SK-N-MC (cell line): ENCODE measurements around the gene ZMYM1.
"Not testable (repeated sequence)": the region's sequence is repeated elsewhere in the genome, so short reads cannot be mapped to it uniquely, and the experiment has no call there.

Experiments used
- DNase-seq: peaks from one replicate; pipeline ENCODE4 v3.0.0-alpha.2; 2011; ENCODE audit warnings: low read depth, low spot score
- H3K27ac ChIP-seq: fragments of 200-600 bp; sonication (generic); 2 replicates; pipeline ENCODE4 v1.5.1; 2016; ENCODE audit warnings: mixed run types
- H3K36me3 ChIP-seq: fragments of 200-600 bp; sonication (generic); 2 replicates; pipeline ENCODE4 v1.6.1; 2017; ENCODE audit warnings: antibody characterized with exemption, low read length, mixed read lengths; ENCODE audit not compliant: insufficient read depth
- H3K4me3 ChIP-seq: fragments of 200-600 bp; sonication (generic); 2 replicates; pipeline ENCODE4 v1.5.1; 2016
- H3K9ac ChIP-seq: fragments of 200-600 bp; sonication (generic); 2 replicates; pipeline ENCODE4 v1.8.0; 2017; ENCODE audit warnings: mixed run types, mixed read lengths; ENCODE audit not compliant: insufficient read length
- H3K9me3 ChIP-seq: fragments of 200-600 bp; sonication (generic); 2 replicates; pipeline ENCODE4 v1.6.1; 2017; ENCODE audit warnings: low read depth, mild to moderate bottlenecking, antibody characterized with exemption, low read length, moderate library complexity, mixed read lengths
- EZH2 ChIP-seq: fragments of 200-600 bp; sonication (generic); IDR thresholded peaks from one replicate; pipeline ENCODE4 v1.6.1; 2017; ENCODE audit warnings: antibody characterized with exemption
- FOXP2 ChIP-seq: optimal IDR thresholded peaks from 2 replicates; pipeline ENCODE3; 2011; ENCODE audit warnings: mild to moderate bottlenecking, moderate library complexity; ENCODE audit not compliant: insufficient read depth; ENCODE audit errors: extremely low read length, control extremely low read depth
- POLR2AphosphoS5 ChIP-seq: IDR thresholded peaks from 2 replicates; pipeline ENCODE4 v1.6.1; 2012; ENCODE audit warnings: mild to moderate bottlenecking, low read depth, low read length, borderline replicate concordance

ZMYM1 gene

DNA sequence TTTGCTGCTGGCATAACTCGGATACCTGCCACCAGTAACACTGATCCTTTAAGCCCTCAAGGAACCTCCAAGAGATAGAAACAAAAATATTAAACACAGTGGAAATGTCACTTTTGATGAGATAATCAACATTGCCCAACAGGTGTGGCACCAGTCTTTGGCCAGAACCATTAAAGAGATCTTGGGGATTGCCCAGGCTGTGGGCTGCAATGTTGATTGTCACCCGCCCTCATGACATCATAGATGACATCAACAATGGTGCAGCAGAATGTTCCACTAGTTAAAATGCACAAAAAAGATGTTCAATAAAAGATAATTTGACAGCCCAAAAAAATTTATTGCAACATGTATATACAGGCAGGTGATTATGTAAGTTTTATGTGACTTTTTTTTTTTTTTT, 20.2 kb upstream of the ZMYM1 start:
- H3K4me3 ChIP-seq, result no peak overlapping the region
- no peak overlapping the region for H3K27ac ChIP-seq
- no peak overlapping the region for H3K9ac ChIP-seq
- TF ChIP-seq FOXP2 (no peak), POLR2AphosphoS5 (no peak), EZH2 (no peak)
- DNase-seq, result no peak
- H3K9me3 ChIP-seq, result no peaks in the 10 kb centered on the region
- H3K36me3 ChIP-seq, result no peaks in the 10 kb centered on the region

DNA sequence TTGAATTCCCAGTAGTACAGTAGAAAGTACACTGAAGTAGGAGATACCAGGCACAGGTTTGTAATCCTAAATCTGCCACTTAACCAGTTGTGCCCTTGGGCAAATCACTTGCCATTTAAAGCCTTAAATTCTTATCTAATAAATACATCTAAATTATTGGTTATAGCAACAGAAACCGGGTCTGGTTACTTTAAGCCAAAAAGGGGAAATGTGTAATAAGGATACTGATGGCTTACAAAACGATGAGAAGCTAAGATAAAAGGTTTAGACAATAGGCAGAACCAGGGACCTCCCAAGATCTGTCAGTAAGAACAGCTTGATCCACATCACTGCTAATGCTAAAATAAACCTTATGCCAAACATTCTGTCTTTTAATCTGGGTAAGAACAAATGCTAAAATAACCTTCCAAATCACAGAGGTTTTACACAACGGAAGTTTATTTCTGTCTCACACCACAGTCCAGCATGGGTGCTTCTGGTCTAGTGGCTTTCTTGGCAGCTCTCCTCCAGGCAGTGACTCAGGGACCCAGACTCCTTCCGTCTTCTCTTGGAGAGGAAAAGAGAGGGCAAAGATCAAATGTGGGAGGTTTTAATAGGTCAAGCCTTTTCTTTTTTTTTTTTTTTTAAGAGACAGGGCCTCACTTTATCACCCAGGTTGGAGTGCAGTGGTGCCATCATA, 16.5 kb upstream of the ZMYM1 start:
- no peak for TF ChIP-seq FOXP2
- TF ChIP-seq EZH2, result no peak
- no peak for TF ChIP-seq POLR2AphosphoS5
- Histone ChIP-seq H3K9ac (no peak overlapping the region), H3K9me3 (no peaks in the 10 kb centered on the region), H3K4me3 (no peak overlapping the region), H3K36me3 (no peaks in the 10 kb centered on the region), H3K27ac (no peak overlapping the region)
- DNase-seq, result no peak

DNA sequence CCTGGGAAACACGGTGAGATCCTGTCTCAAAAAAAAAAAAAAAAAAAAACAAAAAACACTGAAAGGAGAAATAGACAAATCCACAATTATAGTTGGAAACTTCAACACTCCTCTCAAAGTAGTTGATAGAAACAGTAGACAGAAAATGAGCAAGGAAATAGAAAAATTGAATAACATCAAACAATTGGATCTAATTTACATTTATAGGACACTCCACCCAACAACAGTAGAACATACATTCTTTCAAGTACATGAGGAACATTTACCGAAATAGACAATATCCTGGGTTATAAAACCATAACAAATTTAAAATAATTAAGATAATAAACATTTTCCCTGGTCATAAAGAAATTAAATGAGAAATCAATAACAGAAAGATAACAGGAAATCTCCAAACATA, 14.9 kb upstream of the ZMYM1 start:
- no peak for DNase-seq
- Histone ChIP-seq H3K9me3 (no peaks in the 10 kb centered on the region), H3K9ac (no peak overlapping the region), H3K4me3 (no peak overlapping the region), H3K36me3 (no peaks in the 10 kb centered on the region), H3K27ac (no peak overlapping the region)
- no peak for TF ChIP-seq FOXP2
- TF ChIP-seq EZH2, result no peak
- TF ChIP-seq POLR2AphosphoS5, result no peak

DNA sequence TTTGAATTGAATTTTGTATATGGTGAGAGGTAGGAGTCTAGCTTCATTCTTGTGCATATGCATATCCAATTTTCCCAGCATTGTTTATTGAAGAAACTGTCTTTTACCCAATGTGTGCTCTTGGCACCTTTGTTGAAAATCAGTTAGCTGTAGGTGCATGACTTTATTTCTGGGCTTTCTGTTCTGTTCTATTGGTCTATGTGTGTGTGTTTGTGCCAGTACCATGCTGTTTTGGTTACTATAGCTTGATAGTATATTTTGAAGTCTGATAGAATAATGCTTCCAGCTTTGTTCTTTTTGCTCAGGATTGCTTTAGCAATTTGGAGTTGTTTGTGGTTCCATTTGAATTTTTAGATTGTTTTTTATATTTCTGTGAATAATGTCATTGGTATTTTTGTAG, 9.4 kb upstream of the ZMYM1 start:
- no peak overlapping the region for H3K4me3 ChIP-seq
- TF ChIP-seq FOXP2 (no peak), EZH2 (no peak), POLR2AphosphoS5 (no peak)
- no peaks in the 10 kb centered on the region for H3K36me3 ChIP-seq
- H3K9ac ChIP-seq, result no peak overlapping the region
- H3K9me3 ChIP-seq, result no peaks in the 10 kb centered on the region
- DNase-seq, result no peak
- H3K27ac ChIP-seq, result no peak overlapping the region

DNA sequence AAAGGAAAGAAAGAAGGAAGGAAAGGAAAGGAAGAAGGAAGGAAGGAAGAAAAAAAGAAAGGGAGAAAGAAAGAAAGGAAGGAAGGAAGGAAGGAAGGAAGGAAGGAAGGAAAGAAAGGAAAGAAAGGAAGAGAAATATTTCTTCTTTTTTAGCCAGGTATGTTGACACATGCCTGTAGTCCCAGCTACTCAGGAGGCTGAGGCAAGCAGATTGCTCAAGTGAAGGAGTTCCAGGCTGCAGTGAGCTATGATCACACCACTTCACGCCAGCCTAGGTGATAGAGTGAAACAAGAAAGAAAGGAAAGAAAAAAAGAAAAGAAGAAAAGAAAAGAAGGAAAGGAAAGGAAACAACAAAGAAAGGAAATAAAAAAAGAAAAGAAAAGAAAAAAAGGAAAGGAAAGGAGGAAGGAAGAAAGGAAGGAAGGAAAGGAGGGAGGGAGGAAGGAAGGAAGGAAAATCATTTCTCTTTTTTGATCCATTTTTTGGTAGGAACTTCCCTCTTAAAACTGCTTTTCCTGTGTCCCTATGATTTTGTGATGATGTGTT, 5.8 kb upstream of the ZMYM1 start:
- Histone ChIP-seq H3K27ac (no peak overlapping the region), H3K9ac (no peak overlapping the region), H3K36me3 (no peaks in the 10 kb centered on the region), H3K4me3 (no peak overlapping the region), H3K9me3 (no peaks in the 10 kb centered on the region)
- no peak for DNase-seq
- no peak for TF ChIP-seq FOXP2
- no peak for TF ChIP-seq EZH2
- no peak for TF ChIP-seq POLR2AphosphoS5

DNA sequence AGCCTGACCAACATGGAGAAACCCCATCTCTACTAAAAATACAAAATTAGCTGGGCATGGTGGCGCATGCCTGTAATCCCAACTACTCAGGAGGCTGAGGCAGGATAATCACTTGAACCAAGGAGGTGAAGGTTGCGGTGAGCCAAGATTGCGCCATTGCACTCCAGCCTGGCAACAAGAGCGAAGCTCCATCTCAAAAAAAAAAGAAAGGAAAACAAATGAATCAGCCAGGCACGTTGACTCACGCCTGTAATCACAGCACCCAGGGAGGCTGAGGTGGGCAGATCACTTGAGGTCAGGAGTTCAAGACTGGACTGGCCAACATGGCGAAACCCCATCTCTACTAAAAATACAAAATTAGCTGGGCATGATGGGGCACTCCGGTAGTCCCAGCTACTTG, 2.8 kb upstream of the ZMYM1 start:
- not testable (repeated sequence) for H3K9ac ChIP-seq, H3K27ac ChIP-seq, H3K36me3 ChIP-seq, H3K9me3 ChIP-seq, H3K4me3 ChIP-seq, DNase-seq

DNA sequence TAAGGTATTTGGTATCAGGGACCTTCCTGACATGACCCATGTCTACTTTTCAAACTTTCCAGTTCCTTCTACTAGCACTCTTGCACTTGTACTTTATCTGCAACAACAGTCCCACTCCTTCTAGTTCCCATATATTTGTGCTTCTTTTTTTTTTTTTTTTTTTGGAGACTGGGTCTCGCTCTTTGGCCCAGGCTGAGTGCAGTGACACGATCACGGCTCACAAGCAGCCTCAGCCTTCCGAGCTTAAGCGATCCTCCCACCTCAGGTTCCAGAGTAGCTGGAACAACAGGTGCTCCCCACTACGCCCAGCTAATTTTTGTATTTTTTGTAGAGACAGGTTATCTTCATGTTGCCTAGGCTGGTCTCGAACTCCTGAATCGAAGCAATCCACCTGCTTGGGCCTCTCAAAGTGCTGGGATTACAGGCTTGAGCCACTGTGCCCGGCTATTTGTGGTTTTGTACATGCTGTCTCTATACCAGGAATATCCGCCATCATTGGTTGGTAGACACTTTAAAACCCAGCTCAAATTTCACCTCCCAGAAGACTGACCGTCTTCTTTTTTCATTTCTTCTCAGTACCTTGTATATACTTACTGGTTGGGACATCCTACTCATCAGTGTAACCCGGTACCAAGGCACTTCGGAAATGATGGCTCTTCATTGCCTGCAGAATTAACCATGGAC, 1.1 kb downstream of the ZMYM1 start:
- no peak for TF ChIP-seq EZH2
- DNase-seq, result no peak
- Histone ChIP-seq H3K27ac (no peak overlapping the region), H3K9me3 (no peaks in the 10 kb centered on the region), H3K9ac (peak overlapping the region; percentile 86), H3K36me3 (peaks cover 19% of the 10 kb centered on the region), H3K4me3 (peak overlapping the region; percentile 82)

DNA sequence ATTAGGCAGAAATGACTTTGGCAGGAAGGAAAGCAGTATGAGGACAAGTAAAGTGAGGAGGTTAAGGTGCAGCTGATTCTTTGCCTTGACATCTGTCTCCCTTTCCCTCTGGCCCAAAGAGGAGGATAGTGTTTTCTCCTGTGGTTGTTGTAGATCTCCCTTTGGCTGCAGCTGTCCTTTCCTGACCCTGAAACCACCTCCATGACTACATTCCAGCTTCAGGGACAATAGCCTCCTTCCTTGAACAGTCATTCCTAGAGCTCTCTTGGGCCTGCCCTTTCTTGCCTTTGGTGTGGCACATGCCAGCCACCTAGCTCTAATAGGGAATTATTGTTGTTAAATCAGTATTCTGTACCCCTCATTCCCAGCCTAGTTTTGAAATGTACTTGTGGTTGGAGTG, 6.2 kb downstream of the ZMYM1 start:
- Histone ChIP-seq H3K27ac (no peak overlapping the region), H3K36me3 (peaks cover 19% of the 10 kb centered on the region), H3K4me3 (no peak overlapping the region), H3K9me3 (no peaks in the 10 kb centered on the region), H3K9ac (no peak overlapping the region)
- DNase-seq, result no peak
- TF ChIP-seq EZH2 (no peak), FOXP2 (no peak), POLR2AphosphoS5 (no peak)

DNA sequence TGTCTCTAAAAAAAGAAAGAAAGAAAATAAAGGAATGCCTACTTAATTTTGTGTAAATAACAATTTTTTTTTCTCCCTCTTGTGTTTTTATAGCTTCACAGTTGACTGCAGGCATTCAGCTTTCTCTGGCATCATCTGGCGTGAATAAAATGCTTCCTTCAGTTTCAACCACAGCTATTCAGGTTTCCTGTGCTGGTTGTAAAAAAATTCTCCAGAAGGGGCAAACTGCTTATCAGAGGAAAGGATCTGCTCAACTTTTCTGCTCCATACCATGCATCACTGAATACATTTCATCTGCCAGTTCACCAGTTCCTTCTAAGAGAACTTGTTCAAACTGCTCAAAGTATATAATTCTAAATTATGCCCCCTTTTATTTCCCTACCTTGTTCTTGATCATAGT, 18.0 kb downstream of the ZMYM1 start:
- Histone ChIP-seq H3K9ac (no peak overlapping the region), H3K36me3 (peaks cover 82% of the 10 kb centered on the region), H3K9me3 (no peaks in the 10 kb centered on the region), H3K4me3 (no peak overlapping the region), H3K27ac (peak overlapping the region; percentile 85)
- DNase-seq, result peak; percentile 84
- TF ChIP-seq FOXP2, result no peak
- TF ChIP-seq EZH2, result no peak
- TF ChIP-seq POLR2AphosphoS5, result peak; percentile 31; the same call in 1 of the 2 replicates
